ENCODE results near the gene TRIM37. TPM values are rescaled to one million over a fixed set of nuclear protein-coding genes. Genes with fewer than 3 reads are reported as not detected.

Gene TRIM37
- total RNA-seq, 1 experiment from 2014 or later, result 62.3 TPM

GRCh38 chr17:58996968-58997367 is 109.7 kb downstream of the TRIM37 start:
- CTCF ChIA-PET, result no interaction called here
- POLR2A ChIA-PET, result no interaction called here
- peaks cover 18% of the 10 kb centered on the region for H3K4me1 Mint-ChIP-seq
- H3K9me3 Mint-ChIP-seq, result no peaks in the 10 kb centered on the region
- DNase-seq (ENCODE audit: low spot score) (no peak), ATAC-seq (no peak)
- H3K4me3 Mint-ChIP-seq, result no peak overlapping the region
- H3K27ac Mint-ChIP-seq, result no peak overlapping the region
- H3K27me3 Mint-ChIP-seq (ENCODE audit: low read depth), result no peaks in the 10 kb centered on the region
- no peak for TF ChIP-seq ZNF425 (CRISPR knock-in tag; conservative IDR thresholded peaks at IDR 0.05)
- no peak for TF ChIP-seq TP53 (CRISPR knock-in tag; IDR thresholded peaks at IDR 0.05)
- no peak for TF ChIP-seq NR1H2 (CRISPR knock-in tag; IDR thresholded peaks at IDR 0.05)
- no peak for TF ChIP-seq PRRX2 (CRISPR knock-in tag; IDR thresholded peaks at IDR 0.05)
- TF ChIP-seq NFATC4 (CRISPR knock-in tag; IDR thresholded peaks at IDR 0.05), result no peak
- TF ChIP-seq, protein P1, sequence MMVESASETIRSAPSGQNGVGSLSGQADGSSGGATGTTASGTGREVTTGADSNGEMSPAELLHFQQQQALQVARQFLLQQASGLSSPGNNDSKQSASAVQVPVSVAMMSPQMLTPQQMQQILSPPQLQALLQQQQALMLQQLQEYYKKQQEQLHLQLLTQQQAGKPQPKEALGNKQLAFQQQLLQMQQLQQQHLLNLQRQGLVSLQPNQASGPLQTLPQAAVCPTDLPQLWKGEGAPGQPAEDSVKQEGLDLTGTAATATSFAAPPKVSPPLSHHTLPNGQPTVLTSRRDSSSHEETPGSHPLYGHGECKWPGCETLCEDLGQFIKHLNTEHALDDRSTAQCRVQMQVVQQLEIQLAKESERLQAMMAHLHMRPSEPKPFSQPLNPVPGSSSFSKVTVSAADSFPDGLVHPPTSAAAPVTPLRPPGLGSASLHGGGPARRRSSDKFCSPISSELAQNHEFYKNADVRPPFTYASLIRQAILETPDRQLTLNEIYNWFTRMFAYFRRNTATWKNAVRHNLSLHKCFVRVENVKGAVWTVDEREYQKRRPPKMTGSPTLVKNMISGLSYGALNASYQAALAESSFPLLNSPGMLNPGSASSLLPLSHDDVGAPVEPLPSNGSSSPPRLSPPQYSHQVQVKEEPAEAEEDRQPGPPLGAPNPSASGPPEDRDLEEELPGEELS (CRISPR knock-in tag; IDR thresholded peaks at IDR 0.05), result no peak
- no peak for TF ChIP-seq OVOL2 (CRISPR knock-in tag; IDR thresholded peaks at IDR 0.05; ENCODE audit: borderline replicate concordance)
- no peak for TF ChIP-seq ZNF396 (CRISPR knock-in tag; IDR thresholded peaks at IDR 0.05; ENCODE audit: borderline replicate concordance)
- no peak for TF ChIP-seq CREB1 (CRISPR knock-in tag; IDR thresholded peaks at IDR 0.05)
- TF ChIP-seq FOXK1 (CRISPR knock-in tag; IDR thresholded peaks at IDR 0.05), result no peak
- TF ChIP-seq, protein P2, sequence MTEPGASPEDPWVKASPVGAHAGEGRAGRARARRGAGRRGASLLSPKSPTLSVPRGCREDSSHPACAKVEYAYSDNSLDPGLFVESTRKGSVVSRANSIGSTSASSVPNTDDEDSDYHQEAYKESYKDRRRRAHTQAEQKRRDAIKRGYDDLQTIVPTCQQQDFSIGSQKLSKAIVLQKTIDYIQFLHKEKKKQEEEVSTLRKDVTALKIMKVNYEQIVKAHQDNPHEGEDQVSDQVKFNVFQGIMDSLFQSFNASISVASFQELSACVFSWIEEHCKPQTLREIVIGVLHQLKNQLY (CRISPR knock-in tag; IDR thresholded peaks at IDR 0.05), result no peak
- H3K36me3 Mint-ChIP-seq, result peaks cover 33% of the 10 kb centered on the region

- no peak for ATAC-seq
- no peaks in the 10 kb centered on the region for H3K27me3 Mint-ChIP-seq (ENCODE audit: low read depth)
- no peak overlapping the region for H3K27ac Mint-ChIP-seq
- peaks cover 24% of the 10 kb centered on the region for H3K36me3 Mint-ChIP-seq
- no peaks in the 10 kb centered on the region for H3K9me3 Mint-ChIP-seq
- H3K4me3 Mint-ChIP-seq, result no peak overlapping the region
- H3K4me1 Mint-ChIP-seq, result peaks cover 15% of the 10 kb centered on the region
- ChIA-PET POLR2A (no interaction called here), CTCF (no interaction called here)
- TF ChIP-seq ZNF219 (CRISPR knock-in tag; IDR thresholded peaks at IDR 0.05; ENCODE audit: borderline replicate concordance) (no peak), CDX4 (CRISPR knock-in tag; IDR thresholded peaks at IDR 0.05; ENCODE audit: borderline replicate concordance) (no peak), MXD4 (CRISPR knock-in tag; IDR thresholded peaks at IDR 0.05; ENCODE audit: borderline replicate concordance) (no peak), ZNF416 (CRISPR knock-in tag; IDR thresholded peaks at IDR 0.05) (no peak), JUN (CRISPR knock-in tag; IDR thresholded peaks at IDR 0.05) (no peak), ZNF317 (CRISPR knock-in tag; IDR thresholded peaks at IDR 0.05; ENCODE audit: borderline replicate concordance, low read depth) (no peak), CBFB (CRISPR knock-in tag; IDR thresholded peaks at IDR 0.05; ENCODE audit: low read depth) (no peak), ATF1 (CRISPR knock-in tag; IDR thresholded peaks at IDR 0.05) (no peak), TP53 (CRISPR knock-in tag; IDR thresholded peaks at IDR 0.05) (no peak)
- TF ChIP-seq, protein P3, sequence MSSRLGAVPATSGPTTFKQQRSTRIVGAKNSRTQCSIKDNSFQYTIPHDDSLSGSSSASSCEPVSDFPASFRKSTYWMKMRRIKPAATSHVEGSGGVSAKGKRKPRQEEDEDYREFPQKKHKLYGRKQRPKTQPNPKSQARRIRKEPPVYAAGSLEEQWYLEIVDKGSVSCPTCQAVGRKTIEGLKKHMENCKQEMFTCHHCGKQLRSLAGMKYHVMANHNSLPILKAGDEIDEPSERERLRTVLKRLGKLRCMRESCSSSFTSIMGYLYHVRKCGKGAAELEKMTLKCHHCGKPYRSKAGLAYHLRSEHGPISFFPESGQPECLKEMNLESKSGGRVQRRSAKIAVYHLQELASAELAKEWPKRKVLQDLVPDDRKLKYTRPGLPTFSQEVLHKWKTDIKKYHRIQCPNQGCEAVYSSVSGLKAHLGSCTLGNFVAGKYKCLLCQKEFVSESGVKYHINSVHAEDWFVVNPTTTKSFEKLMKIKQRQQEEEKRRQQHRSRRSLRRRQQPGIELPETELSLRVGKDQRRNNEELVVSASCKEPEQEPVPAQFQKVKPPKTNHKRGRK (CRISPR knock-in tag; IDR thresholded peaks at IDR 0.05; ENCODE audit: borderline replicate concordance), result no peak
- DNase-seq (ENCODE audit: low spot score), result no peak
Measured at GRCh38 chr17:58995247-58995940, 111.3 kb downstream of the TRIM37 start.

Data from WTC11 (cell line).